ENCODE measurements around the gene MCEMP1. TPM values are rescaled to one million over a fixed set of nuclear protein-coding genes. Genes with fewer than 3 reads are reported as not detected.

The MCEMP1 gene
- total RNA-seq, 1 donor from 2014 or later = not detected

- Mint-ChIP-seq H3K4me3 (ENCODE audit: unreplicated experiment) (no peak overlapping the region), H3K27me3 (ENCODE audit: low read depth, unreplicated experiment) (peaks cover 42% of the 10 kb centered on the region), H3K4me1 (ENCODE audit: low read depth, unreplicated experiment) (no peaks in the 10 kb centered on the region), H3K9me3 (ENCODE audit: unreplicated experiment) (no peaks in the 10 kb centered on the region), H3K27ac (ENCODE audit: unreplicated experiment) (no peak overlapping the region), H3K36me3 (ENCODE audit: low read depth, unreplicated experiment) (no peaks in the 10 kb centered on the region)
- Histone ChIP-seq H3K9ac (ENCODE audit: low read length) (no peak overlapping the region), H3K27ac (ENCODE audit: low read depth, low read length) (no peak overlapping the region), H2AFZ (ENCODE audit: low read depth, low read length) (no peak overlapping the region), H4K20me1 (ENCODE audit: insufficient read depth, low read length) (no peaks in the 10 kb centered on the region), H3K9me3 (ENCODE audit: insufficient read depth, low read depth, low read length) (no peaks in the 10 kb centered on the region), H3K4me1 (ENCODE audit: insufficient read depth, low read length) (no peaks in the 10 kb centered on the region), H3K27me3 (ENCODE audit: insufficient read depth, low read length) (peaks cover 2% of the 10 kb centered on the region), H3K4me2 (ENCODE audit: low read length) (no peak overlapping the region), H3K79me2 (ENCODE audit: insufficient read depth, low read length) (no peaks in the 10 kb centered on the region), H3K4me3 (ENCODE audit: insufficient read depth, low read depth, low read length) (no peak overlapping the region), H3K36me3 (ENCODE audit: insufficient read depth, low read length) (no peaks in the 10 kb centered on the region)
- FAIRE-seq (no peak), DNase-seq (ENCODE audit: low read depth) (no peak)
- TF ChIP-seq EZH2 (IDR thresholded peaks at IDR 0.05; ENCODE audit: insufficient read depth, low read length) = no peak
- no peak for TF ChIP-seq CTCF (IDR thresholded peaks at IDR 0.05; ENCODE audit: insufficient read depth, low read depth, low read length)
Observed at GRCh38 chr19:7661744-7662538, 14.9 kb upstream of the MCEMP1 start.

- H3K27ac ChIP-seq (ENCODE audit: low read depth, low read length) = no peak overlapping the region
- no peaks in the 10 kb centered on the region for H4K20me1 ChIP-seq (ENCODE audit: insufficient read depth, low read length)
- DNase-seq (ENCODE audit: low read depth) (no peak), FAIRE-seq (no peak)
- Mint-ChIP-seq H3K4me3 (ENCODE audit: unreplicated experiment) (no peak overlapping the region), H3K4me1 (ENCODE audit: low read depth, unreplicated experiment) (no peaks in the 10 kb centered on the region), H3K27ac (ENCODE audit: unreplicated experiment) (no peak overlapping the region), H3K9me3 (ENCODE audit: unreplicated experiment) (peaks cover 2% of the 10 kb centered on the region), H3K27me3 (ENCODE audit: low read depth, unreplicated experiment) (peaks cover 44% of the 10 kb centered on the region), H3K36me3 (ENCODE audit: low read depth, unreplicated experiment) (no peaks in the 10 kb centered on the region)
- H3K9me3 ChIP-seq (ENCODE audit: insufficient read depth, low read depth, low read length) = no peaks in the 10 kb centered on the region
- H3K27me3 ChIP-seq (ENCODE audit: insufficient read depth, low read length) = peaks cover 2% of the 10 kb centered on the region
- no peak overlapping the region for H3K4me2 ChIP-seq (ENCODE audit: low read length)
- H3K4me3 ChIP-seq (ENCODE audit: insufficient read depth, low read depth, low read length) = no peak overlapping the region
- H3K4me1 ChIP-seq (ENCODE audit: insufficient read depth, low read length) = no peaks in the 10 kb centered on the region
- no peaks in the 10 kb centered on the region for H3K79me2 ChIP-seq (ENCODE audit: insufficient read depth, low read length)
- no peak overlapping the region for H2AFZ ChIP-seq (ENCODE audit: low read depth, low read length)
- TF ChIP-seq EZH2 (IDR thresholded peaks at IDR 0.05; ENCODE audit: insufficient read depth, low read length) = no peak
- TF ChIP-seq CTCF (IDR thresholded peaks at IDR 0.05; ENCODE audit: insufficient read depth, low read depth, low read length) = no peak
- no peaks in the 10 kb centered on the region for H3K36me3 ChIP-seq (ENCODE audit: insufficient read depth, low read length)
- no peak overlapping the region for H3K9ac ChIP-seq (ENCODE audit: low read length)
Observed at GRCh38 chr19:7662657-7663056, 14.2 kb upstream of the MCEMP1 start.

- Histone ChIP-seq H3K9me3 (ENCODE audit: insufficient read depth, low read depth, low read length) (no peaks in the 10 kb centered on the region), H3K9ac (ENCODE audit: low read length) (no peak overlapping the region), H3K4me3 (ENCODE audit: insufficient read depth, low read depth, low read length) (no peak overlapping the region), H3K36me3 (ENCODE audit: insufficient read depth, low read length) (no peaks in the 10 kb centered on the region), H3K79me2 (ENCODE audit: insufficient read depth, low read length) (no peaks in the 10 kb centered on the region), H3K27me3 (ENCODE audit: insufficient read depth, low read length) (peaks cover 2% of the 10 kb centered on the region), H3K27ac (ENCODE audit: low read depth, low read length) (no peak overlapping the region), H4K20me1 (ENCODE audit: insufficient read depth, low read length) (no peaks in the 10 kb centered on the region), H2AFZ (ENCODE audit: low read depth, low read length) (no peak overlapping the region), H3K4me1 (ENCODE audit: insufficient read depth, low read length) (no peaks in the 10 kb centered on the region), H3K4me2 (ENCODE audit: low read length) (no peak overlapping the region)
- H3K9me3 Mint-ChIP-seq (ENCODE audit: unreplicated experiment) = peaks cover 2% of the 10 kb centered on the region
- H3K4me1 Mint-ChIP-seq (ENCODE audit: low read depth, unreplicated experiment) = no peaks in the 10 kb centered on the region
- no peak for FAIRE-seq
- no peaks in the 10 kb centered on the region for H3K36me3 Mint-ChIP-seq (ENCODE audit: low read depth, unreplicated experiment)
- no peak overlapping the region for H3K27ac Mint-ChIP-seq (ENCODE audit: unreplicated experiment)
- no peak overlapping the region for H3K4me3 Mint-ChIP-seq (ENCODE audit: unreplicated experiment)
- peaks cover 48% of the 10 kb centered on the region for H3K27me3 Mint-ChIP-seq (ENCODE audit: low read depth, unreplicated experiment)
- no peak for DNase-seq (ENCODE audit: low read depth)
- no peak for TF ChIP-seq EZH2 (IDR thresholded peaks at IDR 0.05; ENCODE audit: insufficient read depth, low read length)
- TF ChIP-seq CTCF (IDR thresholded peaks at IDR 0.05; ENCODE audit: insufficient read depth, low read depth, low read length) = no peak
Observed at GRCh38 chr19:7663706-7664105, 13.2 kb upstream of the MCEMP1 start.

All from astrocyte (in vitro differentiated cells and primary cell).